Mesendoderm (in vitro differentiated cells): ENCODE measurements around the gene SPAG17.

ENCODE experiments used
- DNase-seq: peaks from one replicate; pipeline ENCODE4 v3.0.0; 2013
- H2AK5ac ChIP-seq: 2 replicates; pipeline ENCODE4 v1.6.1; 2013; ENCODE audit warnings: low read length, inconsistent platforms
- H2BK120ac ChIP-seq: 2 replicates; pipeline ENCODE4 v1.6.1; 2013; ENCODE audit warnings: low read depth, mild to moderate bottlenecking, low read length, moderate library complexity, mixed read lengths
- H2BK15ac ChIP-seq: replicated peaks from 2 replicates; pipeline ENCODE4 v1.6.1; 2013; ENCODE audit warnings: low read depth, mild to moderate bottlenecking, moderate library complexity
- H2BK5ac ChIP-seq: 2 replicates; pipeline ENCODE4 v1.6.1; 2013; ENCODE audit warnings: low read length, inconsistent platforms
- H3K18ac ChIP-seq: 2 replicates; pipeline ENCODE4 v1.6.1; 2013; ENCODE audit warnings: mild to moderate bottlenecking, low read length, mixed read lengths
- H3K23ac ChIP-seq: one replicate; pipeline ENCODE4 v1.6.1; 2013; ENCODE audit warnings: low read length
- H3K27ac ChIP-seq: 2 replicates; pipeline ENCODE4 v1.5.1; 2013; ENCODE audit warnings: low read depth, mild to moderate bottlenecking, inconsistent platforms, low read length, moderate library complexity
- H3K27me3 ChIP-seq: 2 replicates; pipeline ENCODE4 v1.6.1; 2013; ENCODE audit warnings: low read length, control low read depth, mild to moderate bottlenecking, inconsistent platforms; ENCODE audit not compliant: insufficient read depth, poor library complexity
- H3K36me3 ChIP-seq: 2 replicates; pipeline ENCODE4 v1.6.1; 2013; ENCODE audit warnings: low read length, inconsistent platforms; ENCODE audit not compliant: control insufficient read depth, insufficient read depth
- H3K4ac ChIP-seq: one replicate; pipeline ENCODE4 v1.6.1; 2013; ENCODE audit warnings: low read depth, mild to moderate bottlenecking, low read length, moderate library complexity
- H3K4me1 ChIP-seq: 2 replicates; pipeline ENCODE4 v1.6.1; 2013; ENCODE audit warnings: low read depth, low read length, inconsistent platforms; ENCODE audit not compliant: control insufficient read depth
- H3K4me2 ChIP-seq: 2 replicates; pipeline ENCODE4 v1.6.1; 2013; ENCODE audit warnings: low read length
- H3K4me3 ChIP-seq: 2 replicates; pipeline ENCODE4 v1.5.1; 2013; ENCODE audit warnings: mild to moderate bottlenecking, low read length
- H3K56ac ChIP-seq: one replicate; pipeline ENCODE4 v1.6.1; 2013; ENCODE audit warnings: low read length
- H3K79me1 ChIP-seq: 2 replicates; pipeline ENCODE4 v1.6.1; 2013; ENCODE audit warnings: low read length, inconsistent platforms
- H3K79me2 ChIP-seq: 2 replicates; pipeline ENCODE4 v1.6.1; 2013; ENCODE audit warnings: mild to moderate bottlenecking, low read length; ENCODE audit not compliant: control insufficient read depth, insufficient read depth
- H3K9ac ChIP-seq: 2 replicates; pipeline ENCODE4 v1.6.1; 2013; ENCODE audit warnings: low read length, inconsistent platforms
- H4K5ac ChIP-seq: one replicate; pipeline ENCODE4 v1.6.1; 2013; ENCODE audit warnings: low read length
- H4K8ac ChIP-seq: one replicate; pipeline ENCODE4 v1.6.1; 2013; ENCODE audit warnings: low read depth, mild to moderate bottlenecking, control low read depth, low read length, moderate library complexity
- WGBS: extraction: QIAGEN DNeasy Blood & Tissue Kit; methylation state at CpG from one replicate; pipeline ENCODE4 v1.1.7; 2013; ENCODE audit warnings: low lambda C conversion rate, missing lambda C conversion rate; ENCODE audit not compliant: insufficient coverage; ENCODE audit errors: extremely low coverage; 5-methylcytosine and 5-hydroxymethylcytosine counted together

Gene SPAG17

DNA sequence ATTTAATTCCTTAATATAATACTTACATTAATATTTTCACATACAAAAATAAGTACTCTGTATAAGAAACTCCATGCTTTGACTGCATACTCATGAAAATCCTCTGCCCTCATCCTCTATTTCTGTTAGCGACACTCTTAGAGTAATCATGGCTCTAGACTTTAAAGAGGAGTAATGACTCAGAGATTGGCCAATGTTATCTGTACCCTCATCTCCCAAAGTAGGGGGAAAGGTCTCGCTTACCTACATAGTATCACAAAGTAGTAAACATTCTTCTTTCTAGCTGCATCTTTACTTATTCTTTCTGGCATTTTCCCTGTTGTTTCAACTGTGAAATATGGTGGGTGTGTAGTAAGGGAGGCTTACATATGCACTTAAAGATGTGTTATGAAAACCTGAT is 29.8 kb upstream of the SPAG17 start:
- no peak overlapping the region for H3K56ac ChIP-seq
- H2BK120ac ChIP-seq: no peak overlapping the region
- no peak overlapping the region for H3K23ac ChIP-seq
- H3K4me2 ChIP-seq: no peak overlapping the region
- no peak for DNase-seq
- no peak overlapping the region for H3K18ac ChIP-seq
- no peak overlapping the region for H3K4me3 ChIP-seq
- no peak overlapping the region for H4K5ac ChIP-seq
- H2BK5ac ChIP-seq: no peak overlapping the region
- no CpG with 5 or more reads among the region's 2 CpGs for WGBS
- H3K27me3 ChIP-seq: no peaks in the 10 kb centered on the region
- H3K27ac ChIP-seq: no peak overlapping the region
- no peak overlapping the region for H3K9ac ChIP-seq
- no peaks in the 10 kb centered on the region for H3K79me1 ChIP-seq
- H3K4ac ChIP-seq: no peak overlapping the region
- H3K79me2 ChIP-seq: no peaks in the 10 kb centered on the region
- no peaks in the 10 kb centered on the region for H3K4me1 ChIP-seq
- H4K8ac ChIP-seq: no peak overlapping the region
- no peaks in the 10 kb centered on the region for H3K36me3 ChIP-seq
- H2BK15ac ChIP-seq: no peak overlapping the region
- H2AK5ac ChIP-seq: no peak overlapping the region

DNA sequence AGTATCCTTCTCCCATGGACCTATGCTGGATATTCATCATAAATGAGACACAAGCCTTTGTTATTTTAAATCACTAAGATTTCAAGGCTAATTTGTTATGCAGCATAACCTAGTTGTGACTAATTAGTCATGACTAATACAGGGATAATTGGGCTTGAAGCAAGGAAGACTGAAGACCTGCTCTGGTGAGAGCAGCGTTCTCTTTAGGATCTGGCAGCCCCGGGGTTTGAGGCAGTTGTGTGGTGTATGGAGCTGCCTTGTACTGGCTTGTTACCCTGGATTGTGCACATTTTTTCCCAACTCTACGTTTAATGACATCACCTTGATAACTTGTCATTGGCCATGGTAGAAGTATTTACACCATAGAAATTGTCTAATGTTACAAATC is 25.7 kb upstream of the SPAG17 start:
- Histone ChIP-seq H2AK5ac (no peak overlapping the region), H3K56ac (no peak overlapping the region), H2BK15ac (no peak overlapping the region), H3K9ac (no peak overlapping the region), H3K27me3 (no peaks in the 10 kb centered on the region), H2BK5ac (no peak overlapping the region), H3K4me2 (no peak overlapping the region), H3K79me1 (no peaks in the 10 kb centered on the region), H3K23ac (no peak overlapping the region), H3K36me3 (no peaks in the 10 kb centered on the region), H4K8ac (no peak overlapping the region), H3K4me1 (no peaks in the 10 kb centered on the region), H3K4ac (no peak overlapping the region), H3K79me2 (no peaks in the 10 kb centered on the region), H3K4me3 (no peak overlapping the region), H3K18ac (no peak overlapping the region), H2BK120ac (no peak overlapping the region), H4K5ac (no peak overlapping the region), H3K27ac (no peak overlapping the region)
- DNase-seq: no peak
- no CpG with 5 or more reads among the region's 3 CpGs for WGBS

DNA sequence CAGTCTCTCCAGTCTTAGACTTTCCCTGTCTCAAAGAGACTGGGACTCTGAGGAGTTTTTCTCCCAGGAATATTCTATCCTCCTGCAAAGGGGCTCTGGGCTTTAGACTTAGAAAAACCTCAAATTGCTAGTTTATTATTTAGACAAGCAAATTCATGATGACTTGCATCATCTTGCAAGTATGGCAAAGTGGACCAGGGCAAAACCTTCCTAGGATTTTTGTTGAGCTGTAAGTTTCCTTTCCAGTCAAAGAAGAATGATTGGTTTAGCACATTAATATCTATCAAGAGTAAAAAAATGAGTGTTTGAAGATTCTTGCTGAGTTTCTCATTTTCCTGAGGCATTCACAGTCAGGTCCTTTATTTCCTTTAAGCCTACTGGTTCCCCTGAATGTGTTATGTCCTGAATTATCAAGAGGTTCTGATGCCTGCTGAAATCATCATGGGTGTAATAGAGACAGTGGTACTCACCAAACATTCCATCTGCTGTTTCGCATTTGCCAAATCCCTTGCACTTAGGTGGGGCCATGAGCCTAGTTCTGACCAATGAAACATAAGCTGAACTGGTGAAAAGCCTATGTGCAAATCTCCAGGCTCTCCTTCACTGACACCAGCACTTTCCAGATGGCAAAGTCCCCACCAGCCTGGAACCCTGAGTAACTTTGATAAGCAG is 25.2 kb upstream of the SPAG17 start:
- no peak overlapping the region for H2AK5ac ChIP-seq
- H3K4ac ChIP-seq: no peak overlapping the region
- H3K36me3 ChIP-seq: no peaks in the 10 kb centered on the region
- WGBS: no CpG with 5 or more reads among the region's 1 CpG
- H3K9ac ChIP-seq: no peak overlapping the region
- H3K27me3 ChIP-seq: no peaks in the 10 kb centered on the region
- no peak overlapping the region for H4K5ac ChIP-seq
- no peak overlapping the region for H3K4me3 ChIP-seq
- no peak overlapping the region for H3K27ac ChIP-seq
- H2BK5ac ChIP-seq: no peak overlapping the region
- no peak overlapping the region for H3K56ac ChIP-seq
- H3K79me1 ChIP-seq: no peaks in the 10 kb centered on the region
- no peak overlapping the region for H4K8ac ChIP-seq
- H3K4me2 ChIP-seq: no peak overlapping the region
- no peak overlapping the region for H2BK15ac ChIP-seq
- H3K23ac ChIP-seq: no peak overlapping the region
- H3K4me1 ChIP-seq: no peaks in the 10 kb centered on the region
- H2BK120ac ChIP-seq: no peak overlapping the region
- no peak for DNase-seq
- H3K79me2 ChIP-seq: no peaks in the 10 kb centered on the region
- no peak overlapping the region for H3K18ac ChIP-seq

DNA sequence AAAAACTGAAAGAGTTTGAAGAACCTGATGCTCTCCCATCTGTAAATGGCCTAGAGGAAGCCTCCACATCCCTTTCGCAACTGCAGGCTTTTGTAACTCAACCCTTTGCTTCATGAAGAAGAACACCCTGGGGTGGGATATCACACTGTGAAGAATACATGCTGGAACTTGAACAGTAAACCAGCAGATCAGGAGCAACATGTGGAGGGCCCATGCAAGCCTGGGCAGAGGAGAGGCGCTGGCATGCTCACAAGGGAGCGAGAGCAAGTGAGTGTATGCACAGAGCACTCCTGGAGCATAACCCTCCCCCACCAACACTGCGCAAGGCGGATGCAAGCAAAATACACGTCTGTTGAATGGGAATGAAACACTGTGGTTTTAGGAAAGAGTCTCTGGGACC is 24.6 kb upstream of the SPAG17 start:
- Histone ChIP-seq H3K79me2 (no peaks in the 10 kb centered on the region), H3K4me2 (no peak overlapping the region), H4K5ac (no peak overlapping the region), H3K4me1 (no peaks in the 10 kb centered on the region), H4K8ac (no peak overlapping the region), H3K27ac (no peak overlapping the region), H2BK5ac (no peak overlapping the region), H3K79me1 (no peaks in the 10 kb centered on the region), H3K4ac (no peak overlapping the region), H3K27me3 (no peaks in the 10 kb centered on the region), H3K18ac (no peak overlapping the region), H3K56ac (no peak overlapping the region), H2BK15ac (no peak overlapping the region), H3K23ac (no peak overlapping the region), H3K36me3 (no peaks in the 10 kb centered on the region), H3K4me3 (no peak overlapping the region), H2BK120ac (no peak overlapping the region), H2AK5ac (no peak overlapping the region), H3K9ac (no peak overlapping the region)
- WGBS: no CpG with 5 or more reads among the region's 6 CpGs
- DNase-seq: no peak

DNA sequence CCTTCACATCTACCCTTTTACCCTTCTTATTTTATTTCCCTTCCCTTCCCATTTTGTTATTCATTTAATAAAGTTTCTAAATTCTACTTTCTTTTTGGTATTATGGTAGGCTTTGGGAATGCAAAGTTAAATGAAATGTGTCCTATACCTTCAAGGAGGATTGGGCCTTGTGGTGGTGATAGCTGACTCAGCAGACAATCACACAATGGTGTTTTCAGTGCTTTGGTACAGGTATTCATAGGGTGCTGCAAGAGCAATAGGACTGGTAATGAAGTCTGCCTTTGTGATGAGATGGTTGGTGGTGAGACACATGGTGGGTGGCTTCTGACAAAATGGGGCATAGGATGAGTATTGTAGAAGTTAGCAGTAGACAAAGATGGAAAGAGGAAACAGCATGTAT is 21.9 kb upstream of the SPAG17 start:
- Histone ChIP-seq H4K8ac (no peak overlapping the region), H2BK120ac (no peak overlapping the region), H3K18ac (no peak overlapping the region), H3K9ac (no peak overlapping the region), H3K27me3 (no peaks in the 10 kb centered on the region), H2BK15ac (no peak overlapping the region), H3K36me3 (no peaks in the 10 kb centered on the region), H2BK5ac (no peak overlapping the region), H3K23ac (no peak overlapping the region), H3K56ac (no peak overlapping the region), H4K5ac (no peak overlapping the region), H2AK5ac (no peak overlapping the region), H3K27ac (no peak overlapping the region), H3K4me1 (no peaks in the 10 kb centered on the region), H3K79me2 (no peaks in the 10 kb centered on the region), H3K79me1 (no peaks in the 10 kb centered on the region), H3K4ac (no peak overlapping the region), H3K4me2 (no peak overlapping the region), H3K4me3 (no peak overlapping the region)
- no peak for DNase-seq

DNA sequence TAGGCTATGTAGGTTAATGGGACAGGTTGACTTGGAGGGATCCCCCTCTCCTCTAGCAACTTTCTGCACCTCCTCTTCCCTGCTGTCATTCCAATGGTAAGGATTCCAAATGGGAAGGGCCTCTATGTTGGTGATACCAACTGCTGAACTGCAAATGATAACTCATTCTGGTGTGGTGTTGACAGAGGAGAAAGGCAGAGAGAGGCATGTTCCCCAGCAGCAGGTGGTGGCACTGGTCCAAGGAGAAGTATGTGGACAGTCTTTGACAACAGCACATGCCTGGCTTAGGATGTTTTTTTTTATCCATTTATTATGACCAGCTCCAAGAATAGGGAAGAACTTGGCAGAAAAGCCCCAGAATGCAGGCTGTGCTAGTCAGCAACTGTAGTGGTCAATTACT is 19.6 kb upstream of the SPAG17 start:
- Histone ChIP-seq H3K79me2 (no peaks in the 10 kb centered on the region), H3K27ac (no peak overlapping the region), H3K4me2 (no peak overlapping the region), H3K56ac (no peak overlapping the region), H3K79me1 (no peaks in the 10 kb centered on the region), H2BK120ac (no peak overlapping the region), H2AK5ac (no peak overlapping the region), H2BK15ac (no peak overlapping the region), H3K18ac (no peak overlapping the region), H3K4ac (no peak overlapping the region), H3K27me3 (no peaks in the 10 kb centered on the region), H3K23ac (no peak overlapping the region), H3K36me3 (no peaks in the 10 kb centered on the region), H4K5ac (no peak overlapping the region), H2BK5ac (no peak overlapping the region), H3K4me1 (no peaks in the 10 kb centered on the region), H3K9ac (no peak overlapping the region), H4K8ac (no peak overlapping the region), H3K4me3 (no peak overlapping the region)
- DNase-seq: no peak
